AG10803 (cell line): ENCODE measurements around the gene RFX4.
"Not testable (repeated sequence)": the region's sequence is repeated elsewhere in the genome, so short reads cannot be mapped to it uniquely, and the experiment has no call there.

Source experiments
- DNase-seq: peaks from one replicate; pipeline ENCODE4 v3.0.0; 2010; ENCODE audit warnings: low read depth
- H3K4me3 ChIP-seq: 2 replicates; pipeline ENCODE4 v1.5.1; 2011; ENCODE audit warnings: mild to moderate bottlenecking, low read length, control low read depth
- CTCF ChIP-seq: conservative IDR thresholded peaks from 2 replicates; pipeline ENCODE4 v1.5.1; 2011; ENCODE audit warnings: mild to moderate bottlenecking, low read length, control low read depth, inconsistent platforms

RFX4 gene

GRCh38 chr12:106685381-106685780 lies 102.6 kb downstream of the RFX4 start:
- DNase-seq: no peak
- TF ChIP-seq CTCF: no peak
- H3K4me3 ChIP-seq: no peak overlapping the region

DNA sequence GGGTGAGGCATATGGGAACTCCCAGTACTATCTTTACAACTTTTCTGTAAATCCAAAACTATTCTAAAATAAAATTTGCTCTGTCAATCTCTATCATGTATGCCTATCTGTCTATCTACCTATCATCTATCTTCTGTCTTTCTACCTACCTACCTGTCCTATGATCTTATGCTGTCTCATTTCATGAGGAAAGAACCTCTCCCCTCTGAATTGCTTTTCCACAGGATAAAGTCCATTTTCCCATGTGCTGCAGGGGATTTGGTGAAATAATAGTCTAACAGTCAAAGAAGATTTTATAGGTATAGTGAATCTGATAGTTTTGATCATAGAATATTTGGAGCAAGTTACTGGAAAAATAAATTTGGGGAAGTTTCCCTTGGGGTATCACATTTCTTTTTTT lies 104.9 kb downstream of the RFX4 start:
- no peak for DNase-seq
- TF ChIP-seq CTCF: no peak
- H3K4me3 ChIP-seq: no peak overlapping the region

- no peak overlapping the region for H3K4me3 ChIP-seq
- DNase-seq: no peak
- no peak for TF ChIP-seq CTCF
Measured at GRCh38 chr12:106690569-106691305, 107.9 kb downstream of the RFX4 start.

- DNase-seq, H3K4me3 ChIP-seq: not testable (repeated sequence)
Measured at GRCh38 chr12:106692033-106692432, 109.2 kb downstream of the RFX4 start.

DNA sequence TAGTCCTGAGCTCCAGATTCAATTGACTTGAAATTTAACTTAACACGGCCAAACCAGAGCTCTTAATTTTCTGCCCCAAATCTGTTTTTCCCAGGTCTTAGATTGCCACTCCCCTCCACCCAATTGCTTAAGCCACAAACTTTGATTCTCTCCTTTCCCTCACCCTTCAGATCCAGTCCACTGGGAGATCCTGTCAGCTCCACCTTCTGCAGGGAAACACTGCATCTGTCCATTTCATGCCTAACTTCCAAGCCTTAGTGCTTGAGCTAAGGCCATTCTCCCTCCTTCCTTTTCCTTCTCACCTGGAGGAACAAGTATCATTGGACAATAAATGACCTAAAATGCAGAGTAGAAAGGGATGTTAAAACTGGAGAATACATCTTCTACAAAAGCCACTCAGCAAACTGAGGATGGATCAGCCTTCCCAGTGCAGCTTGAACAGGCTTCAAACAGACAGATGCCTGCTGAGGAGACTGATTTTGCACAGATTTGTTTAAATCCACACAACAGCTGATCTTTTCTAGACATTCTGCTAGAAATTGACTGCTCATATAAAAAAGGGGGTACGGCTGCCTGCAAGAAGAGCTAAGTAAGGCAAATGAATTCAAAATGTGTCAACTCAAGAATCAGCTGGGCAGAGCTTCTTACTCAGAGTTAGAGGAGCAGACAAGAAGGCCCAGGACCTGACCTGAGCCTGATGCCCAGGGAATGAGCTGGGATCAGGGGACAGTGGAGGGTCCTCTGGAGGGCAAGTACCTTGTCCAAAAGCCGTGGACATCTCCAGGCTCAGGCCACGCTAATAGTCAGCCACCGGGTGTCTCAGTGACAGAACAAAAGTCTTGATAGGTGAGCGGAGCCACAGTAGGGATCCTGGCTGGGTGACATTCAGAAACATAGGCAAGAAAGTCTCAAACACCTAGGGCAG lies 110.4 kb downstream of the RFX4 start:
- no peak overlapping the region for H3K4me3 ChIP-seq
- no peak for DNase-seq
- no peak for TF ChIP-seq CTCF

- no peak for DNase-seq
- H3K4me3 ChIP-seq: no peak overlapping the region
- TF ChIP-seq CTCF: no peak
Measured at GRCh38 chr12:106696071-106696470, 113.3 kb downstream of the RFX4 start.

- no peak overlapping the region for H3K4me3 ChIP-seq
- no peak for DNase-seq
- no peak for TF ChIP-seq CTCF
Measured at GRCh38 chr12:106696681-106697417, 114.0 kb downstream of the RFX4 start.
